Transverse colon (tissue), 4 donors: ENCODE results near the gene ZFYVE27. TPM values are rescaled to one million over a fixed set of nuclear protein-coding genes. Genes with fewer than 3 reads are reported as not detected.

Source experiments
- DNase-seq: peaks from one replicate; pipeline ENCODE4 v3.0.0-alpha.2; 2019
- H3K27ac ChIP-seq, 4 donors: fragments of 200-600 bp; sonication (generic); 2 replicates each; pipeline ENCODE4 v1.5.1; 2016 to 2018; ENCODE audit warnings: inconsistent platforms in 4 of 4
- H3K27me3 ChIP-seq: fragments of 200-600 bp; sonication (generic); 2 replicates; pipeline ENCODE4 v1.5.1; 2017; ENCODE audit warnings: inconsistent platforms
- H3K36me3 ChIP-seq, 4 donors: fragments of 200-600 bp; sonication (generic); 2 replicates each; pipeline ENCODE4 v1.5.1; 2017 to 2019; ENCODE audit warnings: inconsistent platforms in 4 of 4
- H3K4me1 ChIP-seq, 4 donors: fragments of 200-600 bp; sonication (generic); 2 replicates each; pipeline ENCODE4 v1.5.1; 2017 to 2020; ENCODE audit warnings: inconsistent platforms in 4 of 4
- H3K4me3 ChIP-seq, 4 donors: fragments of 200-600 bp; sonication (generic); 1 replicate in 1 of 4; 2 replicates in 3 of 4; pipeline versions ENCODE4 v1.5.1 to v1.6.1; 2017 to 2019; ENCODE audit warnings: inconsistent platforms in 4 of 4
- H3K9me3 ChIP-seq, 2 donors: fragments of 200-600 bp; sonication (generic); 2 replicates each; pipeline ENCODE4 v1.5.1; 2017 to 2019; ENCODE audit warnings: inconsistent platforms in 2 of 2
- EP300 ChIP-seq: sonication (generic); formaldehyde crosslinking; IDR thresholded peaks from one replicate; pipeline ENCODE4 v1.6.1; 2017; ENCODE audit warnings: antibody characterized with exemption, low read depth
- POLR2A ChIP-seq: fragments of 450-650 bp; IDR thresholded peaks from one replicate; pipeline ENCODE4 v1.6.1; 2016; ENCODE audit warnings: antibody characterized with exemption, mild to moderate bottlenecking, moderate library complexity
- POLR2AphosphoS5 ChIP-seq, 3 donors: sonication (generic); formaldehyde crosslinking; IDR thresholded peaks; one replicate each; pipeline ENCODE4 v1.6.1; 2016; ENCODE audit warnings: antibody characterized with exemption in 3 of 3
- WGBS, 2 donors: methylation state at CpG; one replicate each; pipeline ENCODE4 v1.1.5; 2018; ENCODE audit warnings: low coverage in 1 of 2; 5-methylcytosine and 5-hydroxymethylcytosine counted together
- in situ Hi-C, 4 donors: fragments of 200-750 bp; cut with MboI; loops; one replicate each; pipeline versions ENCODE4 v1.15.0 to v1.15.1; 2017; ENCODE audit warnings: low sequenced_read_pairs in 3 of 4, low pct_ligation_motif_present in 1 of 4, low pct_unique_long_range_greater_than_20kb in 1 of 4
- intact Hi-C: fragments of 100-400 bp; cut with DNase I; formaldehyde crosslinking; loops from one replicate; pipeline ENCODE4 v1.15.1; 2023; ENCODE audit warnings: low total_unique reads
- total RNA-seq, 4 donors: library from RNA; depleted of rRNA; stranded (reverse); fragments of >200 nt; gene quantifications; one replicate each; pipeline ENCODE4 v1.1.0, GENCODE V29; 2016
- TF ChIP-seq, protein P1 (sequence below), 5 experiments: fragments of 200-600 bp in 3 of 5; fragments of 450-650 bp in 2 of 5; sonication (generic) in 3 of 5; IDR thresholded peaks; 1 replicate in 2 of 5; 2 replicates in 3 of 5; pipeline ENCODE4 v1.5.1; 2016 to 2017; ENCODE audit warnings: antibody characterized with exemption in 5 of 5, inconsistent platforms in 3 of 5, mild to moderate bottlenecking in 2 of 5, moderate library complexity in 1 of 5

Gene ZFYVE27
- total RNA-seq, 4 donors from 2014 or later: 46.4 to 102 (median 63.9) TPM

- Histone ChIP-seq H3K9me3 (no peaks in the 10 kb centered on the region), H3K27ac (no peak overlapping the region), H3K36me3 (no peaks in the 10 kb centered on the region), H3K27me3 (no peaks in the 10 kb centered on the region), H3K4me3 (no peak overlapping the region), H3K4me1 (peaks cover 0 to 14% (median 7%) of the 10 kb centered on the region in 4 donors)
- TF ChIP-seq EP300 (no peak), POLR2A (no peak), POLR2AphosphoS5 (IDR thresholded peaks at IDR 0.05) (no peak)
- TF ChIP-seq, protein P1, sequence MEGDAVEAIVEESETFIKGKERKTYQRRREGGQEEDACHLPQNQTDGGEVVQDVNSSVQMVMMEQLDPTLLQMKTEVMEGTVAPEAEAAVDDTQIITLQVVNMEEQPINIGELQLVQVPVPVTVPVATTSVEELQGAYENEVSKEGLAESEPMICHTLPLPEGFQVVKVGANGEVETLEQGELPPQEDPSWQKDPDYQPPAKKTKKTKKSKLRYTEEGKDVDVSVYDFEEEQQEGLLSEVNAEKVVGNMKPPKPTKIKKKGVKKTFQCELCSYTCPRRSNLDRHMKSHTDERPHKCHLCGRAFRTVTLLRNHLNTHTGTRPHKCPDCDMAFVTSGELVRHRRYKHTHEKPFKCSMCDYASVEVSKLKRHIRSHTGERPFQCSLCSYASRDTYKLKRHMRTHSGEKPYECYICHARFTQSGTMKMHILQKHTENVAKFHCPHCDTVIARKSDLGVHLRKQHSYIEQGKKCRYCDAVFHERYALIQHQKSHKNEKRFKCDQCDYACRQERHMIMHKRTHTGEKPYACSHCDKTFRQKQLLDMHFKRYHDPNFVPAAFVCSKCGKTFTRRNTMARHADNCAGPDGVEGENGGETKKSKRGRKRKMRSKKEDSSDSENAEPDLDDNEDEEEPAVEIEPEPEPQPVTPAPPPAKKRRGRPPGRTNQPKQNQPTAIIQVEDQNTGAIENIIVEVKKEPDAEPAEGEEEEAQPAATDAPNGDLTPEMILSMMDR (IDR thresholded peaks at IDR 0.05): no peak
- in situ Hi-C loops: no loop called here
- intact Hi-C loops: no loop called here
- whole genome bisulfite sequencing, 2 donors: 82% methylated on average over 1 of the region's 1 CpG; no CpG with 5 or more reads in 1 of the 2 donors
- no peak for DNase-seq
These were observed 32.6 kb upstream of the ZFYVE27 start for GRCh38 chr10:97704341-97704740.

GRCh38 chr10:97705006-97705670, 31.8 kb upstream of the ZFYVE27 start:
- in situ Hi-C loops: no loop called here
- TF ChIP-seq, protein P1 (IDR thresholded peaks at IDR 0.05): no peak
- TF ChIP-seq POLR2AphosphoS5 (IDR thresholded peaks at IDR 0.05): no peak

DNA sequence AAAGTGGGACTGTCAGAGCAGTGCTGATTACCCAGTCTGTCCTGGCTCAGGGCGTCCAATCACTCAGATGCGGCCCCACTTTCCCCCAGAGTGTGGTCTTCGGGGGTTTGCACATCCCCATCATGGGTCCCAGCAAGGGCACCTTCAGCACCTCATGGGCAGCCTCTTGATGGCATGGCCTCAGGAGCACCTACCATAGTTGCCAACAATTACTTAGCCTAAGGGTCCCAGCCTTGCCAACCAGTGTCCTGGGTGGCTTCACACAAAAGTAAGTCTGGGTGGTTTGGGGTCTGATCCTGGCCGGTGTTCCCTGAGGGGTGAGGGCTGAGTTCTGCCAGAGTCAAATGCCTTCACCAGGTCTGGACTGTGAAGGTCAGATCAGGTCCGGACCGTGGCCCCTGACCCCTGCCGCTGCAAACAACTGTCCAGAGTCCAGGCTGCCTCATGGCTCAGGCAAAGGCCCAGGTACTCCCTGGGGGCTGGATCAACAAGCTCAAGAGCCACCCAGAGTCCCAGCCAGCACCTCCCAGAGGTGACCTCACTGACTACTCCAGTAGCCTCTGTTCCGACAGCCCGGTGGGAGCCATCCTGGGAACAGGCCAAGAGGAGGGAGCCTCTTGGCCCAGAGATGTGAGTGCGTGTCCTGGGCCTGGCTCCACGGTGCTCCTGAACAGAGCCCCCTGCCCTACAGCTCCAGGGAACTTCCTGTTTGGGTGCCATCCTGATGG, 29.6 kb upstream of the ZFYVE27 start:
- peak overlapping the region in 2 of 4 donors; percentile 25 to 67 for H3K27ac ChIP-seq
- intact Hi-C loops: no loop called here
- no peaks in the 10 kb centered on the region for H3K9me3 ChIP-seq
- no peak for DNase-seq
- no peaks in the 10 kb centered on the region for H3K27me3 ChIP-seq
- in situ Hi-C loops: no loop called here
- H3K36me3 ChIP-seq: no peaks in the 10 kb centered on the region
- no peak overlapping the region for H3K4me3 ChIP-seq
- peaks cover 3 to 21% (median 8%) of the 10 kb centered on the region in 4 donors for H3K4me1 ChIP-seq
- TF ChIP-seq POLR2A: no peak
- TF ChIP-seq, protein P1 (IDR thresholded peaks at IDR 0.05): no peak
- no peak for TF ChIP-seq EP300
- WGBS, 2 donors: 76% methylated on average over 11 of the region's 11 CpGs; no CpG with 5 or more reads in 1 of the 2 donors

More at GRCh38 chr10:97705006-97705670, 31.8 kb upstream of the ZFYVE27 start:
- H3K36me3 ChIP-seq: no peaks in the 10 kb centered on the region
- DNase-seq: no peak
- no peak overlapping the region for H3K27ac ChIP-seq
- intact Hi-C loops: no loop called here
- peaks cover 3 to 20% (median 11%) of the 10 kb centered on the region in 4 donors for H3K4me1 ChIP-seq
- H3K4me3 ChIP-seq: no peak overlapping the region
- no peaks in the 10 kb centered on the region for H3K9me3 ChIP-seq
- no peaks in the 10 kb centered on the region for H3K27me3 ChIP-seq
- WGBS, 2 donors: 74 to 100% methylated on average over 1 to 3 of the region's 3 CpGs

DNA sequence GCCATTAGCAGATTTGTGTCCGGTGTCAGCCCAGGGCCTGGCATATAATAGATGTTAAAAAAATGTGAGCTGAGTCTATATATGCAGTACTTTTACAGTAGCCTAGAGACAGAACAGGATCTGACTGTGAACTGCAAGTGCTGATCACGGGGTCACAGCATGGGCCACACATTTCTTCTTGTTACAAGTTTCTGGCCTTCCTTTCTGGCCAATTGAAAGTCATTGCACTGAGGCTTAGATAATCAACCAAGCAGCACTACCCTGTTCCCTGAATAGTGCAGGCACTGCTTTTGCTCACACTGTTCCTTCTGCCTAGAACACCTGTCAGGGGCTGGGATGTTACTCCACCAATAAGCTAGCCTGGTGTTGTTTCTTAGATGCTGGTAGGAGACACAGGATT, 28.8 kb upstream of the ZFYVE27 start:
- peaks cover 8 to 29% (median 11%) of the 10 kb centered on the region in 4 donors for H3K4me1 ChIP-seq
- H3K36me3 ChIP-seq: no peaks in the 10 kb centered on the region
- WGBS, 2 donors: 88% methylated on average over 2 of the region's 2 CpGs; no CpG with 5 or more reads in 1 of the 2 donors
- no peak for DNase-seq
- intact Hi-C loops: no loop called here
- H3K27me3 ChIP-seq: no peaks in the 10 kb centered on the region
- H3K4me3 ChIP-seq: no peak overlapping the region
- H3K27ac ChIP-seq: peak overlapping the region in 3 of 4 donors; percentile 64 to 67 (median 67)
- in situ Hi-C loops: no loop called here
- no peak for TF ChIP-seq EP300
- TF ChIP-seq POLR2A: no peak
- TF ChIP-seq, protein P1 (IDR thresholded peaks at IDR 0.05): no peak
- no peak for TF ChIP-seq POLR2AphosphoS5 (IDR thresholded peaks at IDR 0.05)
- no peaks in the 10 kb centered on the region for H3K9me3 ChIP-seq
